DMS114 treated with DMSO at 0.1 percent for 48 hours (cell line): ENCODE data around the gene BACH2.
"Not testable (repeated sequence)": the region's sequence is repeated elsewhere in the genome, so short reads cannot be mapped to it uniquely, and the experiment has no call there.

Source experiments
- DNase-seq: peaks from one replicate; lab custom pipeline; 2025; ENCODE audit not compliant: unreplicated experiment; lab: John Stamatoyannopoulos, UW

Gene BACH2

GRCh38 chr6:90035047-90035723 lies 261.5 kb downstream of the BACH2 start:
- DNase-seq = no peak

DNA sequence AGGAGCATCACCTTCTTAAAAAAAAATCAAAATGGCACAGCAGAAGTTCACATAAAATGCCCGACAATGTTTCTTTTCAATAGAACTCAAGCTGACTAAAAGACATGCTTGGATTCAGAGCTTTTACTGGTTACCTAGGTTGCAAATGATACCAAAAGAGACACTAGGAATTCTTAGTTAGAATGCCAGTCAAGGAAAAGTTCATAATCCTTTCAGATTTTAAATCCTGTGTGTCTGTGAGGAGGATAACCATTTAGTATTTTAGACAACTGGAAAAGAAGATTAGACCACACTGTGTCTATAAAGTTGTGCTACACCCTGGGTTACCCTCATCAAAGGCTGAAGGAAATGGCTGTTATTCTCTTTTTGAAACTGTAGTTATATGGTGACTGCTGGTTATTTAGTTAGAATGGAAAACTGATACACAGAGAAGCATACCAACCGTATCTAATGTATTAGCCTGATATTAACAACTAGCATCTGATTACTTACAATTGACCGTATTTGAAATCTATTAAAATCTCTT lies 262.8 kb downstream of the BACH2 start:
- no peak for DNase-seq

GRCh38 chr6:90032489-90033212 lies 264.0 kb downstream of the BACH2 start:
- not testable (repeated sequence) for DNase-seq

GRCh38 chr6:90028995-90029635 lies 267.5 kb downstream of the BACH2 start:
- no peak for DNase-seq

GRCh38 chr6:90028066-90028778 lies 268.4 kb downstream of the BACH2 start:
- no peak for DNase-seq

DNA sequence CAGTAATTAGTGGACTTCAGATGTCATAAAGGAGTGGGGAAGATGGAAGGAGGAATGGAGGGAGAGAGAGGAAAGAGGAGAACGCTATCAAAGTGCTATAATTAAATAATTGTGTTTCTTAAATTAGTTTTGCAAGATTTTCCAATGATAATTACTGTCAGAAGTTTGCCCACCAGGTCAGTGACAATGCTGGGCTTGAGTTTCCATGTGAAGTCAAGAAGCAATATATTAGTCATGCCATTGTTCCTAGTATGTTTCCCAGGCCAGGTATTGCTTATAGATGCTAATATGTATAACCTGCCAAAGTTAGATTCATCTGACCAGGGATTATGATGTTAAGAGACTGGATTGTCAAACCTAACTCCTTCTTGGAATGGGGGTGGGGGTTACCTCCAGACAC lies 270.4 kb downstream of the BACH2 start:
- no peak for DNase-seq

GRCh38 chr6:90025523-90026061 lies 271.1 kb downstream of the BACH2 start:
- DNase-seq = no peak

GRCh38 chr6:90024633-90025032 lies 272.0 kb downstream of the BACH2 start:
- DNase-seq = no peak

DNA sequence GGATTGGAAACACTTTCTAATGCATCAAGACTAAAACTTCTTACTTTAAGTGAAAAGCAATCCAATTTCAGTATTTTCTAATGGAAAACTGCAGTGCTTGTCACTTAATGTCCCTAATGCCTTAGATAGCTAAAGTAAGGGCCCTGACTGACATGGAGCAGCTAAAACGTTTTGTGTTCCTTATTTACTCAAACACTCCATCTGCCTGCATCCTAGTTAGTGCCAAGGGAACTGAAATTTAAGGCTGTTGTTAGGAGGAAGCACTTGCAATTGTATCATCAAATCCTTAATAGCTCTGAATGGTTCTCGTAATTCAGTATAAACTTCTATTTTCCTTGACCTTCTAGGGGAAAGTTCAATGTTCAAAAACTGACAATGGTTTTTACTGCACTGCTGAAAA lies 274.9 kb downstream of the BACH2 start:
- no peak for DNase-seq

- DNase-seq = no peak
These were observed 275.9 kb downstream of the BACH2 start for GRCh38 chr6:90020746-90021145.

DNA sequence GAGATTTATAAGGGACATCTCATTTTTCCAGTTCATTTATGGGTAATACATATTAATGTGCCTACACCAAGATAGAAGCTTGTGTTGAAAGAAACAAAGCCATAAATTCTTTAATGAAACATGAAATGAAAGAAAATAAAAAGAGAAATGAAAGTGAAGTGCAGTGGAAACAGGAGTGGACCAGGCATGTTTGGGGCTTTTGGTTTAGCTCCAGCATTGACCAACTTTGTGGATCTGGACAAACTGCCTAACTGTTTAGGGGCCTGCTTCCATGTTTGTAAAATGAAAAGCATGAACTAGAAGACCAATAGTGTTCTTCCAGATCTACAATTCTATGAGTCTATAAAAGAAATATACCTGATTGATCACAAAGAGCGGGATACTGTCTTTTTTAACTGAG lies 277.4 kb downstream of the BACH2 start:
- DNase-seq = no peak

- no peak for DNase-seq
These were observed 280.8 kb downstream of the BACH2 start for GRCh38 chr6:90015883-90016282.

GRCh38 chr6:90008908-90009501 lies 287.6 kb downstream of the BACH2 start:
- DNase-seq = no peak

GRCh38 chr6:90008189-90008907 lies 288.3 kb downstream of the BACH2 start:
- DNase-seq = no peak

DNA sequence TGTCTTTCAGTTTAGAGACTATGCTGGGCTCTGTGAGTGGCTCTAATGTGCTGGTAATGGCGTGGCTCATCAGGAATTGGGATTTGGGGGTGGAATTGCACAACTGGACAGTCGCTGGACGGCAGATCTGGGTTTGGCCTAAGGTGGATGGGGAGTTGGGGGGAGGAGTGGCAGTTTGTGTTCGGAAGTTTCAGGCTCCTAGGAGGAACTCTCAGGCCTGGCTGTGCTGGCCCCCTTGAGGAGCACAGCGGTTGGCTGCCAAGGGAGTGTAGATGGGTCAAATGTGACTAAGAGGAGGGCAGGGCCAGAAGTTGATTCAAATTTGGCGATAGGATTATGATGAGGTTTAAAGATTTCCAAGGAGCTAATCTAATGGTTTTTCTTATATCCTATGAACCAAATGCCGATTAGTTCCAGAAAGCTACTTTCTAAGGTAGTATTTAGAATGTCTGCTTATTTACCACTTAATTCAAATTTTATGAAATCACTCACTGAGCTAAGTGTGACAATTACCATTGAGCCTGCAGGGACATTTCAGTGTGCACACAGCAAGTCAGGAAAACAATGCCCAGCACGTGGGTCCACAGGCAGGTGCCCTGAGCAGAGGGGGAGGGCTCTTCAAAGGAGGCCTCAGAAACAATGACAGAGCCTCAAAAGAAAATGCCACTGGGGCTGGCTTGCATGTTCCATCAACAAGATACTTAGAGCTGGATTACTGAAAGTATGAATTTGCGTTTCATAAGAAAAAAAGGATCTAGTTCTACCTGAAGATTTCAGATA lies 291.4 kb downstream of the BACH2 start:
- DNase-seq = no peak

GRCh38 chr6:90004511-90004910 lies 292.1 kb downstream of the BACH2 start:
- DNase-seq = no peak

- DNase-seq = no peak
These were observed 292.7 kb downstream of the BACH2 start for GRCh38 chr6:90003941-90004340.

DNA sequence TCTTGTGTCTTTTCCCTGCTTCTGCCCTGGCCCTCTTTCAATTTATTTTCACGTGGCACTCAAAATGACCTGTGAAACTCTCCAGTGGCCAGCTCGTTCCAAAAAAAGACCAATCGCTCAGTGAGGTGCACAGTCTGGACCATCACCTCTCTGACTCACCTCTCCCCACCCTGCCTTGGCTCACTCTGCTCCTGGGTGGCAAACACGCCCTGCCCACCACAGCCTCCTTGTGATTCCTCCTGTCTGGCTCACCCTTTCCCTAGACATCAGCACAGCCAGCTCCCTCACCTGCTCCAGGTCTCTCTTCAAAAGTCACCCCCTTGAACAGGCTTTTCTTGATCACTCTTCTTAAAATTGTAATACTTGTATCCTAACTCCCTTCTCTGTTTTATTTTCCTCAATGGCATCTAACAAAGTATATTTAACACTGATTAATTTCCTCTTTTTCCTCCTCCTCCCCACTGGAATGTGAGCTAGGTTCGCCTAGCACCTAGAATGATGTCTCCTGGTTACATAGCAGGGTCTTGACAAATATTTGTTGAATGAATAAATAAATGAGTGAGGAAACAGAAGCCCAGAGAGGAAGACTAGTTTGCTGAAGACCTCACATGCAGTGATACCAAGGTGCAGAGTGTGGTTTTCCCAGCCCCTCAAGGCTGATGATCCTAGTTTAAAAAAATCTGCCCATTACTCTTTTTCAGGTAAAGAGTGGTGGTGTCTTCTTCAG lies 293.4 kb downstream of the BACH2 start:
- DNase-seq = no peak
